GM12874 (cell line): ENCODE measurements around the gene VPS13A.

Source experiments
- TF ChIP-seq, protein P1 (sequence below): IDR thresholded peaks from 2 replicates; pipeline ENCODE4 v1.5.1; 2011; ENCODE audit warnings: low read depth, mild to moderate bottlenecking, control low read depth, low read length, moderate library complexity; ENCODE audit not compliant: insufficient read depth

The VPS13A gene

DNA sequence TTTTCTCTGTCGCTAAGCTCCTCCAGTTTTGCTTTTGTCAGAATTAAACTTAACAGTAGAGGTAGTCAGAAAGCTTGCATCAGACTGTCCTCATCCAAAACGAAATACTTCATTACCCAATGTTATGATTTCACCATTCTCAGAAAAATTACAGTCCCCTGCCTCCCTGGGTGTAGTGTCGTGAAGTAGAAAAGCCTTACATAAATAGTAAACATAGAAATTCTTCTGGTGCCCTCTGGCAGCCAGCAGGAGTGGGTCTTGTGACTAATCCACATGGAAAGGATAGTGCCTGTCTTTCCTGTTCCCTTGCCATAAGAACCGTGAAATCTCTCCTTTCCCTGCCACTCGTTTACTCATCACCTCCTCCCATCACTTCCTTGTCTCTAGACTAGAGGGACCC is 240.2 kb downstream of the VPS13A start:
- TF ChIP-seq, protein P1, sequence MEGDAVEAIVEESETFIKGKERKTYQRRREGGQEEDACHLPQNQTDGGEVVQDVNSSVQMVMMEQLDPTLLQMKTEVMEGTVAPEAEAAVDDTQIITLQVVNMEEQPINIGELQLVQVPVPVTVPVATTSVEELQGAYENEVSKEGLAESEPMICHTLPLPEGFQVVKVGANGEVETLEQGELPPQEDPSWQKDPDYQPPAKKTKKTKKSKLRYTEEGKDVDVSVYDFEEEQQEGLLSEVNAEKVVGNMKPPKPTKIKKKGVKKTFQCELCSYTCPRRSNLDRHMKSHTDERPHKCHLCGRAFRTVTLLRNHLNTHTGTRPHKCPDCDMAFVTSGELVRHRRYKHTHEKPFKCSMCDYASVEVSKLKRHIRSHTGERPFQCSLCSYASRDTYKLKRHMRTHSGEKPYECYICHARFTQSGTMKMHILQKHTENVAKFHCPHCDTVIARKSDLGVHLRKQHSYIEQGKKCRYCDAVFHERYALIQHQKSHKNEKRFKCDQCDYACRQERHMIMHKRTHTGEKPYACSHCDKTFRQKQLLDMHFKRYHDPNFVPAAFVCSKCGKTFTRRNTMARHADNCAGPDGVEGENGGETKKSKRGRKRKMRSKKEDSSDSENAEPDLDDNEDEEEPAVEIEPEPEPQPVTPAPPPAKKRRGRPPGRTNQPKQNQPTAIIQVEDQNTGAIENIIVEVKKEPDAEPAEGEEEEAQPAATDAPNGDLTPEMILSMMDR: no peak

DNA sequence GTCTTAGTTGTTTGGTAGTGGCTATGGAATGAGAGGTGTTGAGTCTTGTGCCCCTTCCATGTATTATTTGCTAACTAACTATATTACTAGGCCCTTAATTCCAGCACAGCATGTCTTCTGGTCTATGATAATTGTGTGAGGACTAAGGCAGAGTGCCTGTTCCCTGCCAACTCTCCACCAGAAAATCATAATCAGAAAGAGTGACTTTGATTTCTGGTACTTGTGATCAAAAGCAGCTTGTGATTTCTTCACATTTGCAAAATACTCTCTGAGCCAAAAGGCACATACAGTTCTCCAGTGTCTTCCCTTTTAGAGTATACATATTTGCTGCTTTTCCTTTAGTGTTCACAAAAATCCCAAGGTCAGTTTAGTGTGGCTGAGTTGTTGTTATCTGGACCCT is 240.9 kb downstream of the VPS13A start:
- TF ChIP-seq, protein P1: no peak

GRCh38 chr9:77420641-77421040 is 243.3 kb downstream of the VPS13A start:
- TF ChIP-seq, protein P1: no peak

DNA sequence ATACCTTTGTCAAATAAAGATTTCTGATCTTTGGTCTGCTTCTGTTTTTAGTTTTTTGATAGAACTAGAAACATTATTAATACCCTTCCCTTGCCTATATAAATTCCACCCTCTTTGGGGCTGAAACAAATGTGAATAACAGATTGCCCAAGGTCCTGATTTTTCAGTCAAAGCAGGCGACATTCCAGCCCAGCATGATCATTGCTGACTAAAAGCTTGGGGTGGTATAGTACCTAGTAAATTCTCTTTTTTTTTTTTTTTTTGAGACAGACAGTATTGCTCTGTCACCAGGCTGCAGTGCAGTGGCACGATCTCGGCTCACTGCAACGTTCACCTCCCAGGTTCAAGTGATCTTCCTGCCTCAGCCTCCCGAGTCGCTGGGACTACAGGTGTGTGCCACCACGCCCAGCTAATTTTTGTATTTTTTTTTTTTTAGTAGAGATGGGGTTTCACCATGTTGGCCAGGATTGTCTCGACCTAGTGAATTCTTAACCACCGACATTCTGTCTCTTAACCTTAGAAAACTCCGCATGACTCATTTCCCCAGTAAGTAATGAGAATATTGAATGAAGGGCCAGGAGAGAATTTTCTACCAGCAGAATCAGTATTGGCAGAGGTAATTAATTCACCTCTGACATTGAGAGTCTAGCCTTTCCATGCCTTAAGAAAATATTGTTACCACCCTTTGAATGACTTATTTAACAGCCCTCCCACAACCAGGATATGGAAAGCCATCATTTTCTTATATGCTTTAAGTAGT is 244.4 kb downstream of the VPS13A start:
- TF ChIP-seq, protein P1: no peak

GRCh38 chr9:77422969-77423368 is 245.6 kb downstream of the VPS13A start:
- TF ChIP-seq, protein P1: no peak

GRCh38 chr9:77423841-77424240 is 246.5 kb downstream of the VPS13A start:
- TF ChIP-seq, protein P1: no peak

DNA sequence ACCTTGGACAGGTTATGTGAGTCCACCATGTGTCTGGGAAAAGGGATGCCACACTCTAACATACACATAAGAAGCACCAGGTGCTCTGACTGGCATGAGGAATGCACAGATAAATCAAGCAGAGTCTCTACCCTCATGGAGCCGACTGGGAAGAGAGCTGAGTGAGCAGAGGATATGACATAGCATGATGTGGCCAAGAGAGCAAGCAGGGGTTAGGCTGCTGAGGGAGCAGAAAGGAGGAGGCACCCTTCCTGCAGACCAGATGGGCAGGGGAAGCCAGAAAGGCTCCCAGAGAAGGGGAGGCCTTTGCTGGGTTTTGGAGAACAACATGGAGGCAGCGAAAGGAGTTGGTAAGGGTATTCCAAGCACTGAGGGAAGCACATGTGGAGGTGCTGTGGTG is 247.7 kb downstream of the VPS13A start:
- TF ChIP-seq, protein P1: no peak

- TF ChIP-seq, protein P1: no peak
Observed at GRCh38 chr9:77426712-77427111, 249.4 kb downstream of the VPS13A start.
